ENCODE results near the gene COX6B1.

COX6B1 gene

GRCh38 chr19:35702223-35703012 lies 54.3 kb downstream of the COX6B1 start:
- H3K4me1 ChIP-seq (ENCODE audit: control insufficient read depth, insufficient read depth, low read length): peaks cover 4% of the 10 kb centered on the region
- peak overlapping the region; percentile 12 for H3K9ac ChIP-seq (ENCODE audit: low read depth, low read length)
- peak overlapping the region; percentile 73 for H3K4me3 ChIP-seq (ENCODE audit: low read length)
- peak overlapping the region; percentile 88 for H3K4me2 ChIP-seq (ENCODE audit: low read length)
- H3K36me3 ChIP-seq (ENCODE audit: insufficient read depth, low read length): no peaks in the 10 kb centered on the region
- H3K27me3 ChIP-seq (ENCODE audit: control insufficient read depth, insufficient read depth, low read length): no peaks in the 10 kb centered on the region
- no peaks in the 10 kb centered on the region for H3K9me3 ChIP-seq (replicated peaks; ENCODE audit: low read length)

- H3K4me3 ChIP-seq (ENCODE audit: low read length): no peak overlapping the region
- peaks cover 4% of the 10 kb centered on the region for H3K4me1 ChIP-seq (ENCODE audit: control insufficient read depth, insufficient read depth, low read length)
- H3K9ac ChIP-seq (ENCODE audit: low read depth, low read length): no peak overlapping the region
- H3K4me2 ChIP-seq (ENCODE audit: low read length): no peak overlapping the region
- H3K9me3 ChIP-seq (replicated peaks; ENCODE audit: low read length): no peaks in the 10 kb centered on the region
- H3K36me3 ChIP-seq (ENCODE audit: insufficient read depth, low read length): no peaks in the 10 kb centered on the region
- H3K27me3 ChIP-seq (ENCODE audit: control insufficient read depth, insufficient read depth, low read length): peaks cover 4% of the 10 kb centered on the region
These were observed 55.2 kb downstream of the COX6B1 start for GRCh38 chr19:35703343-35703742.

GRCh38 chr19:35704218-35704617 lies 56.1 kb downstream of the COX6B1 start, which contains the start of gene ZBTB32:
TSS of gene ZBTB32 (plus strand) at chr19:35704558. CDS start at chr19:35714627, 10,069 bp downstream.
- Histone ChIP-seq H3K9me3 (replicated peaks; ENCODE audit: low read length) (no peaks in the 10 kb centered on the region), H3K9ac (ENCODE audit: low read depth, low read length) (no peak within 1 kb of the TSS), H3K27me3 (ENCODE audit: control insufficient read depth, insufficient read depth, low read length) (peaks cover 7% of the 10 kb centered on the region), H3K36me3 (ENCODE audit: insufficient read depth, low read length) (no peaks in the 10 kb centered on the region), H3K4me1 (ENCODE audit: control insufficient read depth, insufficient read depth, low read length) (peaks cover 4% of the 10 kb centered on the region), H3K4me2 (ENCODE audit: low read length) (no peak within 1 kb of the TSS), H3K4me3 (ENCODE audit: low read length) (no peak within 1 kb of the TSS)
